ENCODE results near the gene RAB11FIP5. TPM values are rescaled to one million over a fixed set of nuclear protein-coding genes. Genes with fewer than 3 reads are reported as not detected.

Gene RAB11FIP5
- total and polyA plus RNA-seq, 10 of the 15 experiments (the other 5 are each of a cell fraction or from before 2014, with no cell fraction given) = 0.03 to 0.20 (median 0.06) TPM; not detected in 6

- no peak for TF ChIP-seq MTA3 (IDR thresholded peaks at IDR 0.05; ENCODE audit: borderline replicate concordance, low read length)
- TF ChIP-seq RAD51 (IDR thresholded peaks at IDR 0.05) = no peak
- TF ChIP-seq NFYA (IDR thresholded peaks at IDR 0.05; ENCODE audit: borderline replicate concordance, low read depth, low read length) = peak; percentile 82
- no peak for TF ChIP-seq ZNF217 (IDR thresholded peaks at IDR 0.05)
- TF ChIP-seq CREM (IDR thresholded peaks at IDR 0.05; ENCODE audit: low read depth) = peak; percentile 71
- TF ChIP-seq, protein P1, sequence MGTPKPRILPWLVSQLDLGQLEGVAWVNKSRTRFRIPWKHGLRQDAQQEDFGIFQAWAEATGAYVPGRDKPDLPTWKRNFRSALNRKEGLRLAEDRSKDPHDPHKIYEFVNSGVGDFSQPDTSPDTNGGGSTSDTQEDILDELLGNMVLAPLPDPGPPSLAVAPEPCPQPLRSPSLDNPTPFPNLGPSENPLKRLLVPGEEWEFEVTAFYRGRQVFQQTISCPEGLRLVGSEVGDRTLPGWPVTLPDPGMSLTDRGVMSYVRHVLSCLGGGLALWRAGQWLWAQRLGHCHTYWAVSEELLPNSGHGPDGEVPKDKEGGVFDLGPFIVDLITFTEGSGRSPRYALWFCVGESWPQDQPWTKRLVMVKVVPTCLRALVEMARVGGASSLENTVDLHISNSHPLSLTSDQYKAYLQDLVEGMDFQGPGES (IDR thresholded peaks at IDR 0.05) = peak; percentile 96
- no peak for TF ChIP-seq SREBF1 (IDR thresholded peaks at IDR 0.05; ENCODE audit: low read length)
- peak; percentile 28; the same call in 1 of the 2 replicates for TF ChIP-seq EED (IDR thresholded peaks at IDR 0.05; ENCODE audit: low read depth)
- TF ChIP-seq POU2F2 (IDR thresholded peaks at IDR 0.05; ENCODE audit: borderline replicate concordance, low read depth, low read length) = no peak; the same call in 2 of the 3 replicates
Observed at GRCh38 chr2:73071360-73072128, 41.2 kb downstream of the RAB11FIP5 start, which contains the start of gene SFXN5 (continued).

GRCh38 chr2:73070643-73071359, 41.9 kb downstream of the RAB11FIP5 start:
- Histone ChIP-seq H3K9ac (ENCODE audit: control insufficient read depth, insufficient read depth, low read length) (peak overlapping the region; percentile 85), H3K27me3 (replicated peaks in 1 of 2; ENCODE audit: control insufficient read depth in 2 of 2, insufficient read depth in 2 of 2, low read length in 1 of 2) (no peaks in the 10 kb centered on the region; a peak in 1 of 4 replicates), H3K4me3 (peak overlapping the region; percentile 77), H3K36me3 (ENCODE audit: control insufficient read depth in 2 of 2, insufficient read depth in 2 of 2, low read length in 1 of 2) (no peaks in the 10 kb centered on the region), H3K79me2 (ENCODE audit: control insufficient read depth, insufficient read depth, low read length) (peaks cover 2% of the 10 kb centered on the region; the same call in 1 of the 2 replicates), H3K9me3 (replicated peaks; ENCODE audit: control insufficient read depth, insufficient read depth, low read length) (no peaks in the 10 kb centered on the region), H3K4me1 (ENCODE audit: control insufficient read depth, insufficient read depth, low read length) (no peaks in the 10 kb centered on the region), H2AFZ (ENCODE audit: control insufficient read depth, low read depth, low read length) (peak overlapping the region; percentile 80), H3K27ac (ENCODE audit: control insufficient read depth, insufficient read depth) (peak overlapping the region; percentile 53), H4K20me1 (ENCODE audit: control insufficient read depth, insufficient read depth) (no peaks in the 10 kb centered on the region), H3K4me2 (ENCODE audit: control insufficient read depth, insufficient read depth) (peak overlapping the region; percentile 94)
- BruUV-seq (replicated peaks) = no TSS peak
- POLR2A ChIA-PET = interaction anchor here (0.9 kb wide), 1 partner anchor 8 kb away, joined by 3 read pairs; no protein-coding TSS in a partner anchor
- DNase-seq (ENCODE audit: low read depth, low spot score) = peak; percentile 60
- in situ Hi-C loops (cut with MboI) (no loop called here), intact Hi-C loops (cut with micrococcal nuclease; ENCODE audit: unreplicated experiment) (loop anchor here (5.0 kb wide), 2 partner anchors 154 to 178 kb away; partner anchors contain the start of gene EMX1)
- 1% methylated on average over 67 of the region's 83 CpGs for WGBS (ENCODE audit: insufficient coverage, insufficient replicate concordance, low lambda C conversion rate, missing lambda C conversion rate)
- no peak for FAIRE-seq
- CTCF ChIA-PET = interaction anchor here (1.0 to 1.6 kb wide), 4 partner anchors 106 to 183 kb away, joined by 3 to 6 read pairs (median 5); partner anchors contain the start of gene SPR
- peak; percentile 40 for ATAC-seq
- RAD21 ChIA-PET (ENCODE audit: unreplicated experiment) = interaction anchor here (1.2 kb wide), 1 partner anchor 97 kb away, joined by 3 read pairs; no protein-coding TSS in a partner anchor
- SMC1A ChIA-PET (ENCODE audit: uncharacterized antibody, unreplicated experiment) = no interaction called here
- TF ChIP-seq LARP7 (IDR thresholded peaks at IDR 0.05) = peak; percentile 60; the same call in 1 of the 2 replicates
- TF ChIP-seq PML (IDR thresholded peaks at IDR 0.05; ENCODE audit: low read length) = 0 out of 2 replicates have a peak, but pooled peaks have one; percentile 2
- peak in 1 of 2 experiments; percentile 57; a peak in 1 of 4 replicates for TF ChIP-seq BHLHE40 (IDR thresholded peaks at IDR 0.05; ENCODE audit: borderline replicate concordance in 1 of 2, low read depth in 2 of 2, low read length in 1 of 2)
- no peak for TF ChIP-seq JUND (IDR thresholded peaks at IDR 0.05; ENCODE audit: low read depth, low read length)
- no peak for TF ChIP-seq ZNF217 (IDR thresholded peaks at IDR 0.05)
- TF ChIP-seq SMARCA5 (IDR thresholded peaks at IDR 0.05) = 0 out of 2 replicates have a peak, but pooled peaks have one; percentile 25
- TF ChIP-seq MEF2B (IDR thresholded peaks at IDR 0.05; ENCODE audit: partially characterized antibody, poor library complexity, severe bottlenecking) = peak; percentile 28
- TF ChIP-seq EGR1 (IDR thresholded peaks at IDR 0.05; ENCODE audit: borderline replicate concordance in 1 of 2, low read depth in 2 of 2, low read length in 2 of 2) = peak in 1 of 2 experiments; percentile 75; a peak in 1 of 3 replicates
- TF ChIP-seq CREB1 (IDR thresholded peaks at IDR 0.05; ENCODE audit: low read depth) = no peak
- peak; percentile 42; the same call in 1 of the 2 replicates for TF ChIP-seq BACH1 (IDR thresholded peaks at IDR 0.05; ENCODE audit: borderline replicate concordance)
- peak; percentile 28; the same call in 1 of the 2 replicates for TF ChIP-seq POLR2A (IDR thresholded peaks at IDR 0.05; ENCODE audit: low read depth, low read length)
- TF ChIP-seq NFXL1 (IDR thresholded peaks at IDR 0.05; ENCODE audit: borderline replicate concordance) = no peak
- TF ChIP-seq HCFC1 (IDR thresholded peaks at IDR 0.05; ENCODE audit: low read length) = no peak
